Astrocyte (in vitro differentiated cells and primary cell): ENCODE measurements around the gene NR5A2. TPM values are rescaled to one million over a fixed set of nuclear protein-coding genes. Genes with fewer than 3 reads are reported as not detected.

Source experiments
- DNase-seq: peaks from one replicate; pipeline ENCODE4 v3.0.0-alpha.2; 2010; ENCODE audit warnings: low read depth
- FAIRE-seq: peaks from 2 replicates; lab custom pipeline; 2011; peaks lifted over from hg19 to GRCh38; lab: Jason Lieb, UNC
- H2AFZ ChIP-seq: 2 replicates; pipeline ENCODE4 v1.6.0; 2012; ENCODE audit warnings: low read depth, low read length, inconsistent platforms
- H3K27ac ChIP-seq: 2 replicates; pipeline ENCODE4 v1.5.1; 2011; ENCODE audit warnings: low read depth, low read length, inconsistent platforms
- H3K27me3 ChIP-seq: 2 replicates; pipeline ENCODE4 v1.6.0; 2011; ENCODE audit warnings: low read length, inconsistent platforms; ENCODE audit not compliant: insufficient read depth
- H3K36me3 ChIP-seq: 2 replicates; pipeline ENCODE4 v1.5.1; 2011; ENCODE audit warnings: low read length, inconsistent platforms; ENCODE audit not compliant: insufficient read depth
- H3K4me1 ChIP-seq: 2 replicates; pipeline ENCODE4 v1.5.1; 2011; ENCODE audit warnings: low read length, inconsistent platforms; ENCODE audit not compliant: insufficient read depth
- H3K4me2 ChIP-seq: 2 replicates; pipeline ENCODE4 v1.6.0; 2012; ENCODE audit warnings: low read length, inconsistent platforms
- H3K4me3 ChIP-seq: 2 replicates; pipeline ENCODE4 v1.5.1; 2011; ENCODE audit warnings: low read depth, mild to moderate bottlenecking, low read length, inconsistent platforms; ENCODE audit not compliant: insufficient read depth
- H3K79me2 ChIP-seq: 2 replicates; pipeline ENCODE4 v1.6.0; 2012; ENCODE audit warnings: mild to moderate bottlenecking, low read length, inconsistent platforms; ENCODE audit not compliant: insufficient read depth
- H3K9ac ChIP-seq: 2 replicates; pipeline ENCODE4 v1.6.0; 2012; ENCODE audit warnings: mild to moderate bottlenecking, low read length, inconsistent platforms
- H3K9me3 ChIP-seq: 2 replicates; pipeline ENCODE4 v1.5.1; 2012; ENCODE audit warnings: low read depth, mild to moderate bottlenecking, low read length, inconsistent platforms; ENCODE audit not compliant: insufficient read depth
- H4K20me1 ChIP-seq: 2 replicates; pipeline ENCODE4 v1.6.0; 2012; ENCODE audit warnings: low read length, inconsistent platforms; ENCODE audit not compliant: insufficient read depth
- H3K27ac Mint-ChIP-seq: one replicate; pipeline ENCODE4 v1.8.0; 2021; ENCODE audit warnings: mild to moderate bottlenecking, mixed read lengths; ENCODE audit not compliant: unreplicated experiment
- H3K27me3 Mint-ChIP-seq: one replicate; pipeline ENCODE4 v1.8.0; 2021; ENCODE audit warnings: low read depth, mixed read lengths; ENCODE audit not compliant: unreplicated experiment
- H3K36me3 Mint-ChIP-seq: one replicate; pipeline ENCODE4 v1.8.0; 2021; ENCODE audit warnings: low read depth, mixed read lengths; ENCODE audit not compliant: unreplicated experiment
- H3K4me1 Mint-ChIP-seq: one replicate; pipeline ENCODE4 v1.8.0; 2021; ENCODE audit warnings: low read depth, mixed read lengths; ENCODE audit not compliant: unreplicated experiment
- H3K4me3 Mint-ChIP-seq: one replicate; pipeline ENCODE4 v1.8.0; 2021; ENCODE audit warnings: mild to moderate bottlenecking, moderate library complexity, mixed read lengths; ENCODE audit not compliant: unreplicated experiment
- H3K9me3 Mint-ChIP-seq: one replicate; pipeline ENCODE4 v1.8.0; 2021; ENCODE audit warnings: mild to moderate bottlenecking, mixed read lengths; ENCODE audit not compliant: unreplicated experiment
- CTCF ChIP-seq: IDR thresholded peaks from 2 replicates; pipeline ENCODE4 v1.5.1; 2011; ENCODE audit warnings: low read depth, mild to moderate bottlenecking, inconsistent platforms, low read length, moderate library complexity; ENCODE audit not compliant: insufficient read depth
- EZH2 ChIP-seq: IDR thresholded peaks from 2 replicates; pipeline ENCODE4 v1.6.1; 2012; ENCODE audit warnings: mild to moderate bottlenecking, low read length, inconsistent platforms; ENCODE audit not compliant: insufficient read depth
- total RNA-seq: library from RNA; stranded (reverse); gene quantifications from 2 replicates; pipeline ENCODE4 v1.2.1, GENCODE V29; 2021

Gene NR5A2
- total RNA-seq, 1 donor from 2014 or later = 0.39 TPM

- H3K27me3 Mint-ChIP-seq = peaks cover 47% of the 10 kb centered on the region
- Histone ChIP-seq H3K9me3 (no peaks in the 10 kb centered on the region), H4K20me1 (peaks cover 9% of the 10 kb centered on the region), H2AFZ (no peak overlapping the region), H3K79me2 (no peaks in the 10 kb centered on the region), H3K9ac (no peak overlapping the region), H3K4me1 (peaks cover 8% of the 10 kb centered on the region), H3K4me2 (no peak overlapping the region), H3K27me3 (peaks cover 95% of the 10 kb centered on the region), H3K36me3 (no peaks in the 10 kb centered on the region), H3K27ac (no peak overlapping the region), H3K4me3 (no peak overlapping the region)
- DNase-seq (no peak), FAIRE-seq (no peak)
- H3K4me3 Mint-ChIP-seq = no peak overlapping the region
- no peak overlapping the region for H3K27ac Mint-ChIP-seq
- H3K9me3 Mint-ChIP-seq = peaks cover 2% of the 10 kb centered on the region
- peaks cover 3% of the 10 kb centered on the region for H3K4me1 Mint-ChIP-seq
- TF ChIP-seq CTCF = no peak
- peak; percentile 59 for TF ChIP-seq EZH2
- H3K36me3 Mint-ChIP-seq = no peaks in the 10 kb centered on the region
Measured at GRCh38 chr1:200041337-200042118, 14.0 kb downstream of the NR5A2 start.

- no peak overlapping the region for H3K27ac ChIP-seq
- H3K36me3 ChIP-seq = no peaks in the 10 kb centered on the region
- FAIRE-seq = no peak
- Mint-ChIP-seq H3K27ac (no peak overlapping the region), H3K4me1 (peaks cover 3% of the 10 kb centered on the region), H3K27me3 (peaks cover 47% of the 10 kb centered on the region), H3K36me3 (no peaks in the 10 kb centered on the region), H3K4me3 (peak overlapping the region; percentile 73), H3K9me3 (peaks cover 2% of the 10 kb centered on the region)
- H2AFZ ChIP-seq = peak overlapping the region; percentile 24
- H3K9ac ChIP-seq = no peak overlapping the region
- no peaks in the 10 kb centered on the region for H3K9me3 ChIP-seq
- H3K27me3 ChIP-seq = peaks cover 92% of the 10 kb centered on the region
- no peak for DNase-seq
- H3K4me1 ChIP-seq = peaks cover 8% of the 10 kb centered on the region
- H3K4me2 ChIP-seq = peak overlapping the region; percentile 79
- TF ChIP-seq CTCF (no peak), EZH2 (peak; percentile 55)
- H3K79me2 ChIP-seq = no peaks in the 10 kb centered on the region
- no peak overlapping the region for H3K4me3 ChIP-seq
- peaks cover 9% of the 10 kb centered on the region for H4K20me1 ChIP-seq
Measured at GRCh38 chr1:200042119-200042551, 14.6 kb downstream of the NR5A2 start.
